ENCODE results near the gene CIDEB.

DNA sequence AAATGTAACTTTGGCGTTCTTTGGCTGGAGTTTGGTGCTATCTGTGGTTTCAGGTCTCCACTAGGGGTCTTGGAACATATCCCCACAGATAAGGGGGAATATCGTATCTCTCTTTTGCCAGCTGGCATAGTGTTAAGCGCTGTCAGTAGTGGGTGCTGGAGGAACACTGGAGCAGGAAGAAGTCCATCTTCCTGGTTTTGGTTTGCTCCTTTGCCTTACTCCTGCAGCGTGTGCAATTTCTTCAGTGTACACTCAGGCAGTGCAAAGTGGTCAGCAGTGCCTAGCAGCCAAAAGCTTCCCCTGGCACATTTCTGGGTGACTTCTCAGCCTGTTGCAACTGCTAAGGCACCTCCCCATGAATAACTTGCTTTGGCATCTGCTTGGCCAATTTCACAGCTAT lies 43.7 kb upstream of the CIDEB start:
- no peak for TF ChIP-seq TAF1 (IDR thresholded peaks at IDR 0.05; ENCODE audit: low read depth, low read length)
- TF ChIP-seq POLR2AphosphoS5 (IDR thresholded peaks at IDR 0.05; ENCODE audit: low read depth, low read length) = no peak
